Muscle of leg (tissue), 11 donors: ENCODE results near the gene BPIFB2. TPM values are rescaled to one million over a fixed set of nuclear protein-coding genes. Genes with fewer than 3 reads are reported as not detected.
A peak's percentile ranks its signal among the peaks of the same experiment; 100 is the strongest.

Source experiments
- DNase-seq: peaks from one replicate; pipeline ENCODE4 v3.0.0; 2013
- H3K27ac ChIP-seq: one replicate; pipeline ENCODE4 v1.5.1; 2013; ENCODE audit warnings: mild to moderate bottlenecking, low read length, control low read depth
- H3K27me3 ChIP-seq: one replicate; pipeline ENCODE4 v1.6.1; 2013; ENCODE audit warnings: low read length; ENCODE audit not compliant: control insufficient read depth, insufficient read depth
- H3K36me3 ChIP-seq: one replicate; pipeline ENCODE4 v1.6.1; 2013; ENCODE audit warnings: low read length; ENCODE audit not compliant: control insufficient read depth, insufficient read depth
- H3K4me1 ChIP-seq: one replicate; pipeline ENCODE4 v1.6.1; 2013; ENCODE audit warnings: low read length; ENCODE audit not compliant: control insufficient read depth, insufficient read depth
- H3K4me3 ChIP-seq: one replicate; pipeline ENCODE4 v1.5.1; 2013; ENCODE audit warnings: low read length, control low read depth
- H3K9me3 ChIP-seq: replicated peaks from 2 replicates; pipeline ENCODE4 v1.6.1; 2013; ENCODE audit warnings: low read depth, low read length; ENCODE audit not compliant: control insufficient read depth
- WGBS: methylation state at CpG from one replicate; pipeline ENCODE4 v1.1.5; 2013; ENCODE audit warnings: missing lambda C conversion rate; ENCODE audit not compliant: insufficient coverage; 5-methylcytosine and 5-hydroxymethylcytosine counted together
- polyA plus RNA-seq, 8 donors: library from polyadenylated mRNA; unstranded; fragments of 120-200 nt; gene quantifications; one replicate each; pipeline versions ENCODE4 v1.2.1 to v1.2.3, GENCODE V29; 2013; ENCODE audit warnings: inconsistent platforms in 1 of 8, low replicate concordance in 1 of 8; ENCODE audit not compliant: insufficient read length in 8 of 8, insufficient read depth in 1 of 8
- total RNA-seq: library from RNA; stranded (reverse); fragments of 120-200 nt; gene quantifications from one replicate; pipeline ENCODE4 v1.2.4, GENCODE V29; 2013

Gene BPIFB2
- total and polyA plus RNA-seq, 9 donors: 0.10 TPM; not detected in 8

DNA sequence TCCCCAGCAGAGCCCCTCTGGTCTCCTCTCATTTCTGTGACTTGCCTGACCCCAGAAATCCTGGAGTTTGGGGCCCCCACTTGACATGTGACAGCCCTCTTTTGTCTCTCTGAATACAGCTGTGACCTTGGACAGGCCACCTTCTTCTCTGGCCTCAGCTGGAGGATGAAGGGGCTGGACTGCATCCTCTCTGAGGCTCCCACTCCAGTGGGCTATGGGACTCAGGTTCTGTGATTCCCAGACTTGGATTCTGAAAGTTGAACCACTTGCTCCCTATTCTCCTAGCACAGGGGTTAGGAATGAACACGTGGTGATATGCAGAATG, 55.3 kb downstream of the BPIFB2 start:
- no peak for DNase-seq
- no peaks in the 10 kb centered on the region for H3K27me3 ChIP-seq
- H3K4me1 ChIP-seq: peaks cover 15% of the 10 kb centered on the region
- H3K4me3 ChIP-seq: no peak overlapping the region
- no peak overlapping the region for H3K27ac ChIP-seq
- H3K36me3 ChIP-seq: no peaks in the 10 kb centered on the region
- no peaks in the 10 kb centered on the region for H3K9me3 ChIP-seq
- WGBS: no CpG with 5 or more reads among the region's 1 CpG

DNA sequence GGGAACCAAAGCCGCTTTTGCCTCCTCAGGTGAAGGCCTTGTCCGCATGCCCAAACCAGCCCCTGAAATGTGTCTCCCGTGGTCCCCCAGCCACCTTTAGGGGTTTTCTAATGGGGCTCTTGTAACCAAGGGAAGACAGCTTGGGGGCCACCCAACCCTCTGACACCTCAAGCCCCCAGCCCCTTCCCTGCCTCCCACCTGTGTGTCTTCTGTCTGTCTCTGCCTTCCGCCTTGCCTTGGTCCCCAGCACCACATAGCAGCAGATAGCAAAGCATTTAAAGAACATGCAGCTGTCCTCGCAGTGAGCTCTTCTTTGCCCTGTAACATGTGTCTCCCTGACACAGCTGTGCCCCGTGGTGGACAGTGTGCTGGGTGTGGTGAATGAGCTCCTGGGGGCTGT, 55.8 kb downstream of the BPIFB2 start:
- peak; percentile 27 for DNase-seq
- Histone ChIP-seq H3K27me3 (no peaks in the 10 kb centered on the region), H3K9me3 (no peaks in the 10 kb centered on the region), H3K27ac (no peak overlapping the region), H3K36me3 (no peaks in the 10 kb centered on the region), H3K4me3 (no peak overlapping the region), H3K4me1 (peaks cover 15% of the 10 kb centered on the region)
- WGBS: 75% methylated on average over 2 of the region's 6 CpGs

DNA sequence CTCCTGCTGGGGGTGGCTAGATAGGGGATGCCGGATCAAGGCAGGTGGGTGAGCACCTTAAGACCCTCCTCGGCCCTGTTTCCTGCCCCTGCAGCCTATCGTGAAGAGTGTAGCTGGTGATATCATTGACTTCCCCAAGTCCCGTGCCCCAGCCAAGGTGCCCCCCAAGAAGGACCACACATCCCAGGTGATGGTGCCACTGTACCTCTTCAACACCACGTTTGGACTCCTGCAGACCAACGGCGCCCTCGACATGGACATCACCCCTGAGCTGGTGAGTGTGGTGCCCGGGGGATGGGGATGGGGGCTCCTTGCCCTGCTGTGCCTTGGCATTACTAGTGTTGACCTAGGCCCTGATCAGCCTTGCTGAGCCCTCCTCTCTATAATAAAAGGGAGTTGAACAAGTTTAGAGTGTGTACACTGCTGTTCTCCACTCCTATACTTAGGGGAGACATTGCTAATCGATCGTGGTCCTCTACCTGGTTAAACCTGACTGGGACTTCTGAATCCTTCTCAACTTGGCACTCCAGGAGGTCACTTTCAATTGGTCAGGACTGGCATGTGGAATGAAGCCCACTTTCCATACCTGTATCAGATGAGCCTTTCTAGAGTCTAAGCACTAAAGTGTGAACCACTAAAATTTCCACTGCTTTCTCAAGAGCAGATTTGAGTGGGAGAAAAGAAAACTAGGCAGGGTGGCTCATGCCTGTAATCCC, 57.2 kb downstream of the BPIFB2 start:
- WGBS: 90% methylated on average over 11 of the region's 11 CpGs
- Histone ChIP-seq H3K27me3 (no peaks in the 10 kb centered on the region), H3K4me1 (peaks cover 15% of the 10 kb centered on the region), H3K4me3 (no peak overlapping the region), H3K27ac (no peak overlapping the region), H3K9me3 (no peaks in the 10 kb centered on the region), H3K36me3 (no peaks in the 10 kb centered on the region)
- no peak for DNase-seq

DNA sequence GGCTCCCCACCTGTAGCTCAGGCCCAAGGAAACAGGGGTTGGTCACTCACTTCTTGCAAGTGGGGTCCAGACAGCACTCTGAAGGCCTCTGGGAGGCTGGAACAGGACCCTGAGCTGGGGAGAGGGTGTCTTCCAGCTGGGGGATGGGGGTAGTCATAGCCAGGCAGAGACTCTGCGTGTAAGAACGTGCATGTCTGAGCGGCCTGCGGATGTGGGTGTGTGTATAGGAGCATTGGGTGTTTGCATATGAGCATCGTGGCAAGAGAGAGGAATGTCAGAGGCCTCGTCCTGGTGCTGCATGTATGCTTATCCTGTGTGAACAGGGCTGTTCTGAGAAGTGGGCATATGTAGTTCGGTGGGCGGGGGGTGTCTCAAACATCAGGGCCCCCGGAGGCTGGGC, 58.3 kb downstream of the BPIFB2 start:
- H3K4me3 ChIP-seq: no peak overlapping the region
- H3K4me1 ChIP-seq: peaks cover 15% of the 10 kb centered on the region
- H3K9me3 ChIP-seq: no peaks in the 10 kb centered on the region
- WGBS: 72% methylated on average over 6 of the region's 9 CpGs
- DNase-seq: no peak
- no peak overlapping the region for H3K27ac ChIP-seq
- no peaks in the 10 kb centered on the region for H3K27me3 ChIP-seq
- no peaks in the 10 kb centered on the region for H3K36me3 ChIP-seq

DNA sequence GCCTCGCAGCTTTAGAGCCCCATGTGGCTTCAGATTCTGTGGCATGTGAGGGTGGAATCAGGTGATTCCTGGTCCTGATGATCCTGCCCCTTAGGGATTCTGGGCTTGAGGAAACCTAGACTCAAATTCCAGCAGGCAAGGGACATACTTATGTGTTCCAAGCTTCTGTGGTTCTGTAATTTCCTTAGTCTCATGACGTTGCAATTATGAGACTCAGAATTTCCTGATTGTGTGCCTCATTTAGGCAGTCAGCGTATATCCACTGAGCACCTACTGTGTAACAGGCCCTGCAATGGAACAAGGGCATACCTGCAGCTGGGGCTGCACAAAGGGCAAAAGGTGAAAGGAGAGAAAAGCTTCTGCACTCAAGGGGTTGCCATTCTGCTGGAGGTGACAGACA, 60.3 kb downstream of the BPIFB2 start:
- Histone ChIP-seq H3K36me3 (no peaks in the 10 kb centered on the region), H3K9me3 (peaks cover 3% of the 10 kb centered on the region), H3K27ac (no peak overlapping the region), H3K27me3 (no peaks in the 10 kb centered on the region), H3K4me3 (no peak overlapping the region), H3K4me1 (peaks cover 5% of the 10 kb centered on the region)
- no peak for DNase-seq
- 38% methylated on average over 3 of the region's 3 CpGs for WGBS

DNA sequence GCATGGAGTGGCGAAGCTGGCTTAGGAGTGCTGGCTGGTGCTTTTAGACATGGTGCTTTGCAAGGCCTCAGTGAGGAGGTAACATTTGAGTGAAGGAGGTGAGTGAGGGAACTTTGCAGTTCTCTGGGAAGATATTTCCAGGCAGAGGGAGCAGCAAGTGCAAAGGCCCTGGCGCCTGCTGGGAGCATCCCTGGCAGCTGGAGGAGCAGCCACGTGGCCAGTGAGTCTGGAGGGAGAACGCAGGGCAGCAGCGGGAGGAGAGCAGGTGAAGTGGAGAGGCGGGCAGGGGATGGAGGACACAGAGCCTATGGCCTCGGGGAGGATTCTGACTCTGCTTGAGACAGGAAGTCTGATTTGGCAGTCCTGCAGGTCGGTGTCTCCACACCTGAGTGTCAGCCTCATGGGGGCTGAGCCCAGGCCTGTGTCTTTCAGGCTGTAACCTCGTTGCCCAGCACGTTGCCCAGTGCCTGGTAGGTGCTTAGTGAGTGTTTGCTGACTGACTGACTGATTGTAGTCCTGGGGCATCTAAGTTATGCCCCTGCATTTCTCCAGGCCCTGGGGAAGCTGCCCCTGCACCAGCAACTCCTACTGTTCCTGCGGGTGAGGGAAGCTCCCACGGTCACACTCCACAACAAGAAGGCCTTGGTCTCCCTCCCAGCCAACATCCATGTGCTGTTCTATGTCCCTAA, 60.9 kb downstream of the BPIFB2 start:
- no peak for DNase-seq
- Histone ChIP-seq H3K9me3 (peaks cover 3% of the 10 kb centered on the region), H3K4me3 (no peak overlapping the region), H3K4me1 (no peaks in the 10 kb centered on the region), H3K27ac (no peak overlapping the region), H3K36me3 (no peaks in the 10 kb centered on the region), H3K27me3 (peaks cover under 1% of the 10 kb centered on the region)
- 56% methylated on average over 12 of the region's 12 CpGs for WGBS

DNA sequence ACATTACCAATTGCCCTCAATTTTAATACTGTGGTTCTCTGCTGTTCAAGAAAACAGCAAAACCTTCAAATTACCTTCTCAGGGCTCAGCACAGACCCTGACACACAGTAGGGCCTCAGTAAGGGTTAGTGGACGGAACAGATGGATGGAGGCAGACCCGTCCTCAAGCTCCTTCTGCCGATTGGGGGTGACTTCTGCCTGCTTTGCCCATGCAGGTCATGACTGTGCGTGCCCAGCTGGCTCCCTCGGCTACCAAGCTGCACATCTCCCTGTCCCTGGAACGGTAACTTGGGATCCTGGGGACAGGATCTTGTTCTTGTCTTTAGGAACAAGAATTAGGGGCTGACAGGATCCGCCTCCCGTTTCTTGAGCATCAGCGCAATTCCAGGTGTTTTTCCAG, 62.2 kb downstream of the BPIFB2 start:
- DNase-seq: no peak
- no peak overlapping the region for H3K27ac ChIP-seq
- no peak overlapping the region for H3K4me3 ChIP-seq
- H3K36me3 ChIP-seq: no peaks in the 10 kb centered on the region
- no peaks in the 10 kb centered on the region for H3K4me1 ChIP-seq
- H3K27me3 ChIP-seq: peaks cover 2% of the 10 kb centered on the region
- peaks cover 3% of the 10 kb centered on the region for H3K9me3 ChIP-seq
- WGBS: 79% methylated on average over 9 of the region's 9 CpGs

DNA sequence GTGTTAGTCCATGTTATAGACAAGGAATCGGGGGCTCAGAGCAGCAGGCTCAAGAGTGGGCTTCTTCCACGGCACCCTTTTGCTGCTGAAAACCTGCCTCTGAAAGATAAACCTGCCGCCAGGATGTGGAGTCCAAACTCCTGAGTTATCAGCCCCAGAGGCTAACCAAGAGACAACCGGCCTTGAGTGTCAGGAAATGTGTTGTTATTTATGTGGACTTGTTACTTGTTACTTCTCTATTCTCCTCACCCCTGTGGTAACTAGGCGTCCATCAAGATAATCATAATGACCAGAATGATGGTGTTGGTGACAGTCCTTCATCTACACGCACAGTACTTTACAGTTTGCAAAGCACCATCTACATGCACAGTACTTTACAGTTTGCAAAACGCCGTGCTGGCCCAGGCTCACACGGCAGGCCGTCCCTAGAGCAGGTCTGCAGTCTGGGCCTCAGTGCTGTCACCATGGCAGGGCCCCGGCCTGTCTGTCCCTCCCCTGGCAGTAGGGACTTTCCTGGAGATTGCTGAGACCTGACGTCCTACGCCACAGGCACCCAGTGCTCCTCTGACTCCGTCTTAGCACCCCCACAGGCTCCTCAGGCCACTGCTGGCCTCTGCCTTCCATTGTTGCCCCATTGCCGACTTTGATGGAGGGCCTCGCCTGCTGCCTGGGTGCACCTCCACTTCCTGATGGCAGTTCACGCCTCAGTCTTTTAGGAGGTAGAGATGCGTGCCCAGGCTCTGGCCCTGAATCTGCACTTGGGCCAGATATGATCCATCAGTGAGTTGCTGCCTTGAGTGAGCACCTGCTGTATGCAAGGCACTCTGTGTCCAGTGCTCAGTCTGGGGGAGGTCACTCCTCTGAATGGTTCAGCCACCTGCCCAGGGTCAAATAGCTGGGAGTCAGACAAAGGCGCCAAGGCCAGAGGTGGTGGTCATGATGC, 62.9 kb downstream of the BPIFB2 start:
- H3K27ac ChIP-seq: no peak overlapping the region
- no peaks in the 10 kb centered on the region for H3K36me3 ChIP-seq
- 76% methylated on average over 16 of the region's 19 CpGs for WGBS
- no peak overlapping the region for H3K4me3 ChIP-seq
- peaks cover 2% of the 10 kb centered on the region for H3K27me3 ChIP-seq
- DNase-seq: no peak
- no peaks in the 10 kb centered on the region for H3K4me1 ChIP-seq
- H3K9me3 ChIP-seq: peaks cover 3% of the 10 kb centered on the region

DNA sequence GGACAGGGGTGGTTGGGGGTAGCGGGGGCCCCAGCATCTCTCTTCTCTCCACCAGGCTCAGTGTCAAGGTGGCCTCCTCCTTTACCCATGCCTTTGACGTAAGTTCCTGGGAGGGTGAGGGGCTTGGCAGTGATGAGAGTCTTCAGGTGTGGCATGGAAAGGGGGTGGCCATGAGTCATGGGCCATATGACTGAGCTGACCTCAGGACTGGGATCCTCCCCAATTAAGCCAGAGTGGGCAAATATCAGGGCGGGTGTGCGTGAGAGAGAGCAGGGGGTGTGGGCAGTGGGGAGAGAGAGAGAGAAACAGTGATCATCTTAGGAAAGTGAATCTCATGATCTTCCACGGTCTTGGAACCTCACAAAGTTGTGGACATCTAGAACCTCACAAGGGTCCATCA, 63.7 kb downstream of the BPIFB2 start:
- Histone ChIP-seq H3K27ac (no peak overlapping the region), H3K27me3 (peaks cover 5% of the 10 kb centered on the region), H3K9me3 (peaks cover 3% of the 10 kb centered on the region), H3K4me1 (no peaks in the 10 kb centered on the region), H3K4me3 (no peak overlapping the region), H3K36me3 (no peaks in the 10 kb centered on the region)
- no peak for DNase-seq
- WGBS: 0% methylated on average over 1 of the region's 5 CpGs

DNA sequence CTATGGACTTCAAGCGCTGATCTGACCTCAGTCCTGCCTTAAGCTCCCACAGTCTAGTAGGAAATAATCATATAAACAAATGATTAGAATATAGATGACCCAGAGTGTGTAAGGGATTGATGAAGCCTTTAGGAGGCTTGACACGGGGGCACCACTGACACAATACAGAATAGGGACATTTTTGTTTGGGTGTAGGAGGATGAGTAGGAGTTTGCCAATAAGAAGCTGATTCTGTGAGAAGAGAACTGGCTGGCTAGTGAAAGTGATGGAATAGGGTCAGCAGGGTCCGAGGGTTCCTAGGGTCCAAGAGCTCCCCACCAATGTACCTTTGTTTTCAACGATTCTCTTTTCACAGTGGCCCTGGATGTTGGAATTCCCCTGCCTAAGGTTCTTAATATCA, 64.9 kb downstream of the BPIFB2 start:
- Histone ChIP-seq H3K9me3 (peaks cover 3% of the 10 kb centered on the region), H3K36me3 (no peaks in the 10 kb centered on the region), H3K27ac (no peak overlapping the region), H3K4me3 (no peak overlapping the region), H3K4me1 (no peaks in the 10 kb centered on the region), H3K27me3 (peaks cover 5% of the 10 kb centered on the region)
- 82% methylated on average over 3 of the region's 4 CpGs for WGBS
- no peak for DNase-seq
